K562 (cell line): Measurements from ENCODE around the gene OR9K2.

Experiments
- EP300 ChIP-seq: IDR thresholded peaks from 2 replicates; pipeline ENCODE4 v1.6.1; 2012; ENCODE audit warnings: low read length, improper control_type of control experiment
- ZSCAN29 ChIP-seq: fragments of 450-650 bp; IDR thresholded peaks from 2 replicates; pipeline ENCODE4 v1.6.1; 2017
- TF ChIP-seq, protein P1 (sequence below), 3 experiments: IDR thresholded peaks in 2 of 3; conservative IDR thresholded peaks in 1 of 3; 2 replicates each; pipeline ENCODE4 v1.5.1; 2011 to 2012; ENCODE audit warnings: low read length in 3 of 3, mild to moderate bottlenecking in 3 of 3, control low read depth in 2 of 3, improper control_type of control experiment in 1 of 3, inconsistent platforms in 1 of 3, low read depth in 1 of 3, mixed read lengths in 1 of 3, moderate library complexity in 1 of 3; ENCODE audit not compliant: insufficient read depth in 2 of 3

DNA sequence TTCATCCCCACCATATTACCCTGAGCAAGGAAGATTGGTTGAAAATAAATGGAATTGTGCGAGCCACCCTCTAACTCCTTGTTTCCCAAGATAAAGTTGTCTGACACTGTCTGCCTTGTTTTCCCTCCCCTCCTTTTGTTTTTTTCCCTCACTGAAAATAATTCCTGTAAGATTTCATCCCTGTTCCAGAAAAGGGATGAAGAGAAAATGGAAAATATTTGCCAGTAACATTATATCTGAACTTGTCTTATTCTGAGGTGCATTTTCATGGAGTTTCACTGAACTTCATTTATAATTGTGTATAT, 17.3 kb downstream of the OR9K2 start:
- TF ChIP-seq ZSCAN29 (no peak), EP300 (no peak)
- TF ChIP-seq, protein P1, sequence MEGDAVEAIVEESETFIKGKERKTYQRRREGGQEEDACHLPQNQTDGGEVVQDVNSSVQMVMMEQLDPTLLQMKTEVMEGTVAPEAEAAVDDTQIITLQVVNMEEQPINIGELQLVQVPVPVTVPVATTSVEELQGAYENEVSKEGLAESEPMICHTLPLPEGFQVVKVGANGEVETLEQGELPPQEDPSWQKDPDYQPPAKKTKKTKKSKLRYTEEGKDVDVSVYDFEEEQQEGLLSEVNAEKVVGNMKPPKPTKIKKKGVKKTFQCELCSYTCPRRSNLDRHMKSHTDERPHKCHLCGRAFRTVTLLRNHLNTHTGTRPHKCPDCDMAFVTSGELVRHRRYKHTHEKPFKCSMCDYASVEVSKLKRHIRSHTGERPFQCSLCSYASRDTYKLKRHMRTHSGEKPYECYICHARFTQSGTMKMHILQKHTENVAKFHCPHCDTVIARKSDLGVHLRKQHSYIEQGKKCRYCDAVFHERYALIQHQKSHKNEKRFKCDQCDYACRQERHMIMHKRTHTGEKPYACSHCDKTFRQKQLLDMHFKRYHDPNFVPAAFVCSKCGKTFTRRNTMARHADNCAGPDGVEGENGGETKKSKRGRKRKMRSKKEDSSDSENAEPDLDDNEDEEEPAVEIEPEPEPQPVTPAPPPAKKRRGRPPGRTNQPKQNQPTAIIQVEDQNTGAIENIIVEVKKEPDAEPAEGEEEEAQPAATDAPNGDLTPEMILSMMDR (IDR thresholded peaks at IDR 0.05 in 2 of 3, conservative IDR thresholded peaks at IDR 0.05 in 1 of 3; ENCODE audit: insufficient read depth in 2 of 3, low read depth in 1 of 3, low read length in 3 of 3), result no peak
